GM15510 (cell line): ENCODE results near the gene DOCK1.

Experiments
- POLR2A ChIP-seq: IDR thresholded peaks from 3 replicates; pipeline ENCODE4 v1.6.1; 2011; ENCODE audit warnings: borderline replicate concordance; ENCODE audit not compliant: insufficient read length; ENCODE audit errors: extremely low read depth

The DOCK1 gene

GRCh38 chr10:127082651-127083050 is 177.4 kb downstream of the DOCK1 start:
- no peak for TF ChIP-seq POLR2A

- no peak for TF ChIP-seq POLR2A
Observed at GRCh38 chr10:127085957-127086356, 180.7 kb downstream of the DOCK1 start.

DNA sequence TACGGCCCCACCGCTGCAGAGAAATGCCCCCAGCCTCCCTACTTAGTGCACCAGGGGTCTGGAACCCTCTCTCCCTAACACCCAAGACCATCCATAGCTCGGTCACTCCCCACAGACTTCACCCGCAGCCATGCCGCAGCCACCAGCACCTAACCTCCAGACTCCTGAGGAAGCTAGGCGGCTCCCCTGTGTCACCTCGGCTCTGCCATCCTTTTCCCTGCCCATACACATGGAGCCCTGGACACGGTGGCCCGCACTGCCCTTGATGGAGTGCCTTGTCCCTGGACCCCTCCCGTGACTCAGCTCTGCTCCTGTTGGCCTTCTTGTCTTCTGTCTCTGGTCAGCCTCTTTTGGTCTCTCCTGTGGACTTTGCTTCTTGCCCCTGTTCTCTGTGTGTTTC is 183.7 kb downstream of the DOCK1 start:
- no peak for TF ChIP-seq POLR2A

DNA sequence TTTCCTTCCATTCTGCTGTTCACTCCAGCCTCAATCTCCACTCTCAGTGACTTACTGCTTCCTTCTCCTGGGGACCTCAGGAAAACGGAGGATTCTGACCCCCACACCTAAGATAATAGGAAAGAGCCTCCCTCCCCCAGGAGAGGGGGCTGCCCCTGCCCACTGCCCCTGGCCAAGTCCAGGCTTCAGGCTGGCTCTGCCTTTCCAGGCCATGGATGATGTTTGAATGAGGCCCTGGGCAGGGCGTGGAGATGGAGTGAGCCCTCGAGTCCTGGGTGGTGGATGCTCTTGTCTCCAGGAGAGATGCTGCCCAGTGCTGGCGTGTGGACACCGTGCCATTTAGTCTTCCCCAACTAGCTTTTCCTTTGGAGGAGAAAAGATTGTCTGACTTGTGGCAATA is 184.2 kb downstream of the DOCK1 start:
- TF ChIP-seq POLR2A, result no peak

- no peak for TF ChIP-seq POLR2A
Observed at GRCh38 chr10:127090138-127090537, 184.9 kb downstream of the DOCK1 start.

- no peak for TF ChIP-seq POLR2A
Observed at GRCh38 chr10:127091354-127091753, 186.1 kb downstream of the DOCK1 start.

- no peak for TF ChIP-seq POLR2A
Observed at GRCh38 chr10:127092916-127093315, 187.7 kb downstream of the DOCK1 start.

DNA sequence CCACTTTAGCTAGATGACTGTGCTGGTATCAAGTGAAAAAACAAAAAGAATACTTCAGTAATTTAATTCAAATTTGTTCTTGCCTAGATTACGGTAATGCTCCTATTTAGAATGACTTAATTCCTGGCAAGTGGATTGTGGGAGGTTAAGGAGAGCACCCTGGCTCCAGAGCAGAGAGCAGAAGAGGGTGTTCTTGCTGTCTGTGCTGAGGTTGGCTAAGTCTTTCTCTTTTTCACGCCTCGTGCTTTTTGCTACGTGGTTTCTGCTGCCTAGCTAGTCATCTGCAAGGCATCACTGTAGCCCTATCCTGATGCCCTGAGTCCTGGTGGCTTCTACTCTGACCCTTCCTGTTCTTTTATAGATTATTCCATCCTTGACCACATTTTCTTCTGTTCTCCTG is 189.8 kb downstream of the DOCK1 start:
- no peak for TF ChIP-seq POLR2A

- no peak for TF ChIP-seq POLR2A
Observed at GRCh38 chr10:127100983-127101615, 195.9 kb downstream of the DOCK1 start.

DNA sequence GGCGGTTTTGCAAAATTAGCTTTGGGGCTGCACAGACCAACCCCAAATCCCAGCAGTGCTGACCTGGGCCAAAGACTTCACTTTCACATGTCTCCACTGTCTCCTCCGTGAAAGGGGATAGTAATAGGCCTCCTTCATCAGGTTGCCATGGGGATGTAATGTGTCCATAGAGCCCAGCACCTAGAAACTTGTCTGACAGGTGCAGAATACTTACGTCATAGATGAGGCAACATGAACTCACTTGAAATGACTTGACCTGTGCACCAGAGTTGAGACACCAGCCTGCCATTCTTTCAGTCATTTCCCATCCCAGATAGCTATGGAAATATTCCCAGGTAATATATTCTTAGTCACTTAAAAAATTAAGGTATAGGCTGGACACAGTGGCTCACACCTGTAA is 196.9 kb downstream of the DOCK1 start:
- TF ChIP-seq POLR2A, result no peak

DNA sequence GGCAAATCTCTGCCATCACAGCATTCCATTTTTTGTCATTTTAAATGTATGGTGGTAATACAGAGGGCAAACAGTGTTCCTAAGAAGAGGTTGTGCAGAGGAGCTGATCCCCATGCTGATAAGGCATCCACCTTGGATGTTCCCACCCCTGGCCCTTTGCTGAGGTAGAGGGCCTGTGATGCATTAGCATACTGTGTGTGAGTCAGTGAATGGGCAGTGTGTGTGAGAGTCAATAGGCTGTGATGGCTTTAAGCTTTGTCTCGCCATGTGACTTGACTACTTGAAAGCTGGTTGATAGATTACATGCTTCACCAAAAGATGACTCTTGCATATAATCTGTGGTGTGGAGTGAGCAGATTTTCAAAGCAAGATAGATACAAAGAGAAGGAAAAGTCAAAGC is 209.9 kb downstream of the DOCK1 start:
- TF ChIP-seq POLR2A, result no peak

DNA sequence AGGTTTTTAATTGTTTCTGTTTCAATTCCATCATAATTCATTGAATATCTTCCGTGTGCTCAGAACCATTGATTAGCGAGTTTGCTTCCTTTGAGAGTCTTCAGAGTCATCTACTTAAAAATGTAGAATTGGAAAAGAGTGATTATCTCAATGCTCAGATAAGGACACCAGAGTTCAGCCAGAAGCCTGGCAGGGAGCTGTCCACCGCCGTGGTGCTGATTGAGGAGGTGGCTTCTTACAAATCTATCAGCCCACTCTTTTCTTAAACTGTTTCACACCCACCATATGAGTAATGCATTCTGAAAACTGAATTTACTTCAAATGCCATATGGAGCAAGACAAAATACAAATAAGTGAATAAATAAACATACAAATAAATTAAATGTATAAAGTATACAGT is 211.9 kb downstream of the DOCK1 start:
- no peak for TF ChIP-seq POLR2A

- TF ChIP-seq POLR2A, result no peak
Observed at GRCh38 chr10:127118034-127118433, 212.8 kb downstream of the DOCK1 start.

- no peak for TF ChIP-seq POLR2A
Observed at GRCh38 chr10:127119936-127120335, 214.7 kb downstream of the DOCK1 start.

- no peak for TF ChIP-seq POLR2A
Observed at GRCh38 chr10:127122831-127123230, 217.6 kb downstream of the DOCK1 start.

DNA sequence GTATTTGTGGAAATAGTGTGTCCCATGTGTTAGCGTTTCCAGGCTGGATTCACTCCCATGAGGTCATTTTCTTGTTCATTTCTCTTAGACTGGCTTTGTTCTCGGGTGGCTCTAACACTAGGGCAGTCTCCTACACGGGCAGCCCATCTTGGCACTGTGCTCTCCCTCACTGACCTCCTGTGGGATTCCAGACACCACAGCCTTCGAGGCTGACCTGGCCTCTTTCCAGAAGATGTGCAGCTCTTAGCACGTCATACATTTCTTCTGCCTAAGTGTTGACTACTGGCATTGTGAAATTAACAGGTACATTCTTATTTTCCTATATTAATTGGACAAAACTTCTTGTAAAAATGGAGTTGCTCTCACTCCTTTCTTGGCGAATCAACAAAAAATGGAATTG is 218.4 kb downstream of the DOCK1 start:
- no peak for TF ChIP-seq POLR2A

- no peak for TF ChIP-seq POLR2A
Observed at GRCh38 chr10:127125331-127125730, 220.1 kb downstream of the DOCK1 start.

GRCh38 chr10:127127822-127128221 is 222.6 kb downstream of the DOCK1 start:
- TF ChIP-seq POLR2A, result no peak

- TF ChIP-seq POLR2A, result no peak
Observed at GRCh38 chr10:127129104-127129503, 223.9 kb downstream of the DOCK1 start.
